ENCODE measurements around the gene HDAC6. TPM values are rescaled to one million over a fixed set of nuclear protein-coding genes. Genes with fewer than 3 reads are reported as not detected.

Gene HDAC6
- polyA plus RNA-seq, 1 donor (not counting 4 experiments of a cell fraction or from before 2014, with no cell fraction given), result 21.9 TPM

GRCh38 chrX:48776818-48777439 lies 24.9 kb upstream of the HDAC6 start:
- DNase-seq (ENCODE audit: low read depth, low spot score), result no peak
- no peak overlapping the region for H3K9ac ChIP-seq (ENCODE audit: control insufficient read depth, extremely low read depth, insufficient read depth, low read length)
- no peaks in the 10 kb centered on the region for H3K79me2 ChIP-seq (ENCODE audit: control insufficient read depth, insufficient read depth, low read length)
- no peaks in the 10 kb centered on the region for H3K9me3 ChIP-seq (ENCODE audit: control insufficient read depth, low read depth, low read length)
- H3K27me3 ChIP-seq (ENCODE audit: control insufficient read depth, extremely low read depth, insufficient read depth, low read length), result no peaks in the 10 kb centered on the region
- no peak for FAIRE-seq
- H3K9me1 ChIP-seq (ENCODE audit: control insufficient read depth, extremely low read depth, insufficient read depth, low read length), result no peaks in the 10 kb centered on the region
- no peak for TF ChIP-seq CTCF (optimal IDR thresholded peaks at IDR 0.05 in 1 of 3, IDR thresholded peaks at IDR 0.05 in 1 of 3, conservative IDR thresholded peaks at IDR 0.05 in 1 of 3; ENCODE audit: extremely low read depth in 1 of 3, insufficient read depth in 2 of 3, low read length in 3 of 3)
- TF ChIP-seq EZH2 (IDR thresholded peaks at IDR 0.05; ENCODE audit: low read length), result no peak
- H3K27ac ChIP-seq (ENCODE audit: control insufficient read depth, insufficient read depth, low read length), result no peak overlapping the region
- dilution Hi-C loops (cut with MboI; ENCODE audit: extremely low pct_ligation_motif_present, low sequenced_read_pairs), result no loop called here
- no peaks in the 10 kb centered on the region for H4K20me1 ChIP-seq (ENCODE audit: control insufficient read depth, extremely low read depth, insufficient read depth, low read length)
- no peaks in the 10 kb centered on the region for H3K36me3 ChIP-seq (ENCODE audit: control insufficient read depth in 2 of 2, extremely low read depth in 1 of 2, insufficient read depth in 2 of 2, low read length in 2 of 2)
- no peak overlapping the region for H2AFZ ChIP-seq (ENCODE audit: control insufficient read depth, low read length)
- H3K4me2 ChIP-seq (ENCODE audit: control insufficient read depth, extremely low read depth, insufficient read depth, low read depth, low read length), result no peak overlapping the region
- H3K4me3 ChIP-seq (ENCODE audit: control insufficient read depth in 2 of 3, extremely low read depth in 1 of 3, insufficient read depth in 2 of 3, low read depth in 1 of 3, low read length in 3 of 3), result no peak overlapping the region
- H3K4me1 ChIP-seq (ENCODE audit: control insufficient read depth, extremely low read depth, insufficient read depth, low read length), result no peaks in the 10 kb centered on the region

- FAIRE-seq (no peak), DNase-seq (ENCODE audit: low read depth, low spot score) (no peak)
- no peak for TF ChIP-seq EZH2 (IDR thresholded peaks at IDR 0.05; ENCODE audit: low read length)
- TF ChIP-seq CTCF (optimal IDR thresholded peaks at IDR 0.05 in 1 of 3, IDR thresholded peaks at IDR 0.05 in 1 of 3, conservative IDR thresholded peaks at IDR 0.05 in 1 of 3; ENCODE audit: extremely low read depth in 1 of 3, insufficient read depth in 2 of 3, low read length in 3 of 3), result no peak
- dilution Hi-C loops (cut with MboI; ENCODE audit: extremely low pct_ligation_motif_present, low sequenced_read_pairs), result no loop called here
- H3K9me1 ChIP-seq (ENCODE audit: control insufficient read depth, extremely low read depth, insufficient read depth, low read length), result no peaks in the 10 kb centered on the region
- H3K27ac ChIP-seq (ENCODE audit: control insufficient read depth, insufficient read depth, low read length), result no peak overlapping the region
- no peaks in the 10 kb centered on the region for H3K36me3 ChIP-seq (ENCODE audit: control insufficient read depth in 2 of 2, extremely low read depth in 1 of 2, insufficient read depth in 2 of 2, low read length in 2 of 2)
- no peaks in the 10 kb centered on the region for H4K20me1 ChIP-seq (ENCODE audit: control insufficient read depth, extremely low read depth, insufficient read depth, low read length)
- no peaks in the 10 kb centered on the region for H3K79me2 ChIP-seq (ENCODE audit: control insufficient read depth, insufficient read depth, low read length)
- no peak overlapping the region for H3K4me3 ChIP-seq (ENCODE audit: control insufficient read depth in 2 of 3, extremely low read depth in 1 of 3, insufficient read depth in 2 of 3, low read depth in 1 of 3, low read length in 3 of 3)
- no peaks in the 10 kb centered on the region for H3K9me3 ChIP-seq (ENCODE audit: control insufficient read depth, low read depth, low read length)
- no peaks in the 10 kb centered on the region for H3K4me1 ChIP-seq (ENCODE audit: control insufficient read depth, extremely low read depth, insufficient read depth, low read length)
- no peak overlapping the region for H2AFZ ChIP-seq (ENCODE audit: control insufficient read depth, low read length)
- no peaks in the 10 kb centered on the region for H3K27me3 ChIP-seq (ENCODE audit: control insufficient read depth, extremely low read depth, insufficient read depth, low read length)
- no peak overlapping the region for H3K4me2 ChIP-seq (ENCODE audit: control insufficient read depth, extremely low read depth, insufficient read depth, low read depth, low read length)
- no peak overlapping the region for H3K9ac ChIP-seq (ENCODE audit: control insufficient read depth, extremely low read depth, insufficient read depth, low read length)
These were observed 22.5 kb upstream of the HDAC6 start for GRCh38 chrX:48779399-48779798.

All from keratinocyte (primary cell).